Activated CD4-positive, alpha-beta T cell treated with anti-CD3 and anti-CD28 coated beads, Interleukin-2, amount 10 ng/mL, durations not matched to agents 24 days and 14 days (primary cell): ENCODE results near the gene DYNC1LI2. TPM values are rescaled to one million over a fixed set of nuclear protein-coding genes. Genes with fewer than 3 reads are reported as not detected.
A peak's percentile ranks its signal among the peaks of the same experiment; 100 is the strongest.
"Not testable (repeated sequence)": the region's sequence is repeated elsewhere in the genome, so short reads cannot be mapped to it uniquely, and the experiment has no call there.

ENCODE experiments used
- DNase-seq: peaks from one replicate; pipeline ENCODE4 v3.0.0; 2022
- H3K27ac Mint-ChIP-seq: one replicate; pipeline ENCODE4 v1.8.0; 2022; ENCODE audit warnings: mild to moderate bottlenecking, mixed read lengths
- H3K27me3 Mint-ChIP-seq: one replicate; pipeline ENCODE4 v1.8.0; 2022; ENCODE audit warnings: mixed read lengths
- H3K36me3 Mint-ChIP-seq: one replicate; pipeline ENCODE4 v1.8.0; 2022; ENCODE audit warnings: low read depth, mild to moderate bottlenecking, mixed read lengths
- H3K4me1 Mint-ChIP-seq: one replicate; pipeline ENCODE4 v1.8.0; 2021; ENCODE audit warnings: mixed read lengths
- H3K4me3 Mint-ChIP-seq: one replicate; pipeline ENCODE4 v1.8.0; 2022; ENCODE audit warnings: mild to moderate bottlenecking, moderate library complexity, mixed read lengths
- H3K9me3 Mint-ChIP-seq: one replicate; pipeline ENCODE4 v1.8.0; 2021; ENCODE audit warnings: mixed read lengths
- intact Hi-C: fragments of 100-400 bp; cut with micrococcal nuclease; formaldehyde crosslinking; loops from one replicate; pipeline ENCODE4 v1.15.1; 2023
- total RNA-seq: library from RNA; stranded (reverse); gene quantifications from 2 replicates; pipeline ENCODE4 v1.2.3, GENCODE V29; 2022

The DYNC1LI2 gene
- 51.4 and 56.5 TPM in 2 replicates for total RNA-seq

DNA sequence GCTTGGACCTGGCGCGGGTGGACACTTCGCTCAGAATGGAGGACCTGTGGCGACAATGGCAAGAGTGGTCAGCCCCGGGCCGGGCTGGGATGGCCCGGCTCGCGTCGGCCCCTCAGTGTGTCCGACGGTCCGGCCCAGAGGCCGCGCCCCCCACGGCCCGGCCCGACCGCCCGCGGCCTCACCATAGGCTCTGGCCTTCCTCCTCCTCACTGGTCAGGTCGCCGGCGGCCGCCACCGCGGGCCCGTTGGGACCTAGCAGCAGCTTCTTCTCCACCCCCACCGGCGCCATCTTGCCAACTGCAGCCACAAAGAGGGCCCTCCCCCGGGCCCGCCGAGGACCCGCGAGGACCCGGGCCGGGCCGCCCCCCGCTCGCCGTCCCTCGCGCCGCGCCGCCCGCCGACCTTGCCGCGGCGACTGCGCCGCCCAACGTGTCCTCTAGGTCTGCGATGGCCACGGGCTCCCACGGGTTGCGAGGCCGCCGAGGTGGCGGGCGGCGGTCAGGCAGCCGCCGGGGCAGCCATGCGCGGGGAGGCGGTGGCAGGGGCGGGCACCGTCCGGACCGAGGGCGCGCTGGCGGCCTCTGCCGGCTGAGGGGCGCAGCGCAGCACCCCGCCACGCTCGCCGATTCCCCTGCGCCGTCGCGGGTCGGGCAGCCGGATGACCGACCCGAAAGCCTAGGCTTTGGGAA is at the start of gene DYNC1LI2:
DYNC1LI2 (minus strand) TSS at position 307 of the 689 bp plus-strand sequence; CDS start at position 289, 18 bp downstream.
- no peaks in the 10 kb centered on the region for H3K9me3 Mint-ChIP-seq
- peaks cover 23% of the 10 kb centered on the region for H3K36me3 Mint-ChIP-seq
- H3K27ac Mint-ChIP-seq: peak within 1 kb of the TSS; percentile 90
- peak within 1 kb of the TSS; percentile 91 for H3K4me3 Mint-ChIP-seq
- intact Hi-C loops: loop anchor here (2.0 to 10.0 kb wide), 3 partner anchors 55 to 144 kb away; partner anchors contain the start of gene CMTM4
- peaks cover 47% of the 10 kb centered on the region for H3K4me1 Mint-ChIP-seq
- H3K27me3 Mint-ChIP-seq: peaks cover 25% of the 10 kb centered on the region
- peak; percentile 95 for DNase-seq

DNA sequence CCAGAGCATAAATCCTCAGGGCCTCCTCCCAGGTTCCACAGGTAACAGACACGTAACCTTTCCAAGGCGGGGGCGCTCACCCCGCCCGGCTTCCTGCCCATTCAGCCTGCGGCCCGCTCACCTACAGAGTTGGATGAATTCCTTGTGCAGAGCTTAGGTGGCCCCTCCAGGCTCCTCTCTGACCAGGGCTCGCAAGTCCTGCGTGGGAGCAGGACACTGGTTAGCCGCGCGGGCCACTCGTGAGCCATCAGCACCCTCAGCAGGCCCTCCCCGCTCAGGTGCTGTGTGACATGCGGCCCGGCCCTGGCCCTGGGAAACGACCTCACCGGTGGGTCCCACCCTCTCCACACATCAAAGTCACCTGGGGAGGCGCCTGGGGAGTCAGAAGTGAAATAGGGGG is 49.4 kb upstream of the DYNC1LI2 start:
- Mint-ChIP-seq H3K4me3 (no peak overlapping the region), H3K9me3 (no peaks in the 10 kb centered on the region), H3K27me3 (no peaks in the 10 kb centered on the region), H3K4me1 (no peaks in the 10 kb centered on the region), H3K27ac (no peak overlapping the region), H3K36me3 (peaks cover 21% of the 10 kb centered on the region)
- intact Hi-C loops: no loop called here
- peak; percentile 52 for DNase-seq

DNA sequence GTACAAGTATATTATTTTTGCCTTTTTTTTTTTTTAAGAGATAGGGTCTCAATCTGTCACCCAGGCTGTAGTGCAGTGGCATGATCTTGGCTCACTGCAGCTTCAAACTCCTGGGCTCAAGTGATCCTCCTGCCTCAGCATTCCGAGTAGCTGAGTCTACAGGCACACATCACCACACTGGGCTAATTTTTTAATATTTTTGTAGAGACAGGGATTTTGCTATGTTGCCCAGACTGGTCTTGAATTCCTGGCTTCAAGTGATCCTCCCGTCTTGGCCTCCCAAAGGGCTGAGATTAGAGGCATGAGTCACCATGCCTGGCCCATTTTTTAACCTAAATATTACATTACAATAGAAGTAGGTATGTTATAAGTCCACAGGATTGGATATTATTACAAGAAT is 46.8 kb upstream of the DYNC1LI2 start:
- DNase-seq: no peak
- Mint-ChIP-seq H3K27ac (no peak overlapping the region), H3K4me1 (no peaks in the 10 kb centered on the region), H3K9me3 (no peaks in the 10 kb centered on the region), H3K4me3 (no peak overlapping the region), H3K27me3 (no peaks in the 10 kb centered on the region), H3K36me3 (peaks cover 2% of the 10 kb centered on the region)
- intact Hi-C loops: no loop called here

DNA sequence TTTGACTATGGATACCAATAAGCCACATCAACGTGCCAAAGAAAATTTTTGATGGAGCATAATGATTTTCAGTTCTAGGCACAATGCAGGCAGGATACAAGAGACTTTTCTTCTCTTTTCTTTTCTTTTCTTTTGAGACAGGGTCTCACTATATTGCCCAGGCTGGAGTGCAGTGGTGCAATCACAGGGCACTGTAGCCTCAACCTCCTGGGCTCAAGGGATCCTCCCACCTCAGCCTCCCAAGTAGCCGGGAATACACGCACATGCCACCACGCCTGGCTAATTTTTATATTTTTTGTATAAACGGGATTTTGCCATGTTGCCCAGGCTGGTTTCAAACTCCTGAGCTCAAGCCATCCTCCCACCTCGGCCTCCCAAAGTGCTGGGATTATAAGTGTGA is 42.6 kb upstream of the DYNC1LI2 start:
- H3K36me3 Mint-ChIP-seq, H3K4me1 Mint-ChIP-seq, intact Hi-C loops, H3K9me3 Mint-ChIP-seq, H3K27ac Mint-ChIP-seq, H3K4me3 Mint-ChIP-seq, DNase-seq: not testable (repeated sequence)
- H3K27me3 Mint-ChIP-seq: peaks cover 12% of the 10 kb centered on the region

DNA sequence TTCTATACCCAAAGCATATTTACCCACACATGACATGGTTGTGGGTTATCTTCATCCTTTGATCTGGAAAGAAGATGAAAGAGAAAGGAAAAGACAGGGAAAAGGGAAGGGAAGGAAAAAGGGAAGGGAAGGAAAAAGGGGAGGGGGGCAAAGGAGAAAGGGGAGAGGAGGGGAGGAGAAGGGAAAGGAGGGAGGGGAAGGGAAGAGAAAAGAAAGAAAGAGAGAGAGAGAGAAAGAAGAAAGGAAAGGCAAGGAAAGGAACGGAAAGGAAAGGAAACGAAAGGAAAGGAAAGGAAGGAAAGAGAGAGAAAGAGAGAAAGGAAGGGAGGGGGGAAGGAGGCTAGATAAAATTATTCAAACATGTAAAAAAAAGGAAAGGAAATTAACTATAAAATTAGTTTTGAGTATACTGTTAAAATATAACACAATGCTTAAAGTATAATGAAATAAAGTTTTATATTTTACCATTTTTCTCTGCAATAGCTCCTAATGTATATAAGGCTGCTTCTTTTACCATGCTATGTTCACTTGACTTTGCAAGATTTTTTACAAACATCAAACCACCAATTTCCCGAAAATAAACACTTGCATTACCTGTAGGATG is 38.8 kb upstream of the DYNC1LI2 start:
- Mint-ChIP-seq H3K36me3 (no peaks in the 10 kb centered on the region), H3K9me3 (no peaks in the 10 kb centered on the region), H3K4me3 (no peak overlapping the region), H3K27me3 (peaks cover 12% of the 10 kb centered on the region), H3K27ac (no peak overlapping the region), H3K4me1 (no peaks in the 10 kb centered on the region)
- intact Hi-C loops: no loop called here
- no peak for DNase-seq

DNA sequence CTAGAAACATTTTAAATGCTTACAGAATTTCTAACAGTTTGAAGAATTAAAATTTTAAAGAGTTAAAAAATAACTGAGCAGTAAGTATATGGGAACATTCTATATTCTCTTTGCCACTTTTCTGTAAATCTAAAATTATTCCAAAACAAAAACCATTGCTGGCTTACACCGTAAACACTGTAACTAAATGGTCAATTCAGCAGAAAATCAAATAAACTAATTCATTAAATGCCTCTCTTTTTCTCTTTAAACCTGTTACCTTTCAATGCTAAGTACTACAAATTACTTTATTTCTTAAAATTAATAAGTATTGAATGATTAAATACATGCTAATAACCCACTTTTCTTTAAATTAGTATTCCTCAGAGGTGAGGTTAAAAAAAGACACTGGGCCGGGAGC is 36.0 kb upstream of the DYNC1LI2 start:
- no peaks in the 10 kb centered on the region for H3K9me3 Mint-ChIP-seq
- no peaks in the 10 kb centered on the region for H3K36me3 Mint-ChIP-seq
- intact Hi-C loops: no loop called here

DNA sequence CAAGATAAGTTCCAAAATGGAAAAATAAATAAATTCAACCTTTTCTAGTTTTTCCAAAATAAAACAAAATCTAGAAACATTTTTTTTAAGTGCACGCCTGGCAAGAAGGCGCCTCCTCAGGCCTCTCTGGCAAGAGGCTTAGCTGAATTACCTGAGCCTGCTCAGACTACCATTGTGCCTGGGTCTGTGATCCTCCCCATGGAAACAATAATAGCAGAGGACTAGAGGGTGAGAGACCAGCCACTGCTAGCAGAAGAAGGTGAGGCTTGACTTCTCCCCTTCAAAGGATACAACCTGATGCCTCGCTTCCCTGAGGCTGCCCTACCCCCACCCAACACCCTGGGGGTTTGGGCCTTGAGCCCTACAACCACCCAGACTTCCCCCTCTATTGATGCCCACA is 35.1 kb upstream of the DYNC1LI2 start:
- Mint-ChIP-seq H3K4me3 (no peak overlapping the region), H3K27me3 (peaks cover 9% of the 10 kb centered on the region), H3K9me3 (no peaks in the 10 kb centered on the region), H3K4me1 (no peaks in the 10 kb centered on the region), H3K27ac (no peak overlapping the region), H3K36me3 (no peaks in the 10 kb centered on the region)
- no peak for DNase-seq
- intact Hi-C loops: no loop called here

More for the DNA sequence above, 36.0 kb upstream of the DYNC1LI2 start:
- Mint-ChIP-seq H3K4me3 (no peak overlapping the region), H3K27ac (no peak overlapping the region), H3K4me1 (no peaks in the 10 kb centered on the region), H3K27me3 (peaks cover 14% of the 10 kb centered on the region)
- DNase-seq: no peak

DNA sequence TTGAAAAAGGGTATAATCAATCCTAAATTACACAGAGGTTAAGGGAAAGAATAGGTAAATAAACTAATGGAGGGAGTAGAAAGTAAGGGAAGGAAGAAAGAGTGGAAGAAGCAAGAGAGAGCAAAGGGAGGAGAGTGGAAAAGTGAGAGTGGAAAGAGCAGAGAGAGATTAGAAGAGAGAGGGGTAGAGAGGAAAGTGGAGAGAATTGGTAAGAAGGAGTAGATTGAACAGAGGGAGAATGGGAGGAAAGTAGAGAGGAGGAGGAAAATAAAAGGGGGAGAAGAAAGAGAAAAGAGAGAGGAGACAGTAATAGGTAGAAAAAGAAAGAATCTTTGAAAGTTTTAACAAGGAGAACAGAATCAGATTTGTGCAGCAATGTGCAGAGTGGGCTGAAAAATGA is 25.0 kb upstream of the DYNC1LI2 start:
- intact Hi-C loops: no loop called here
- Mint-ChIP-seq H3K9me3 (no peaks in the 10 kb centered on the region), H3K27ac (no peak overlapping the region), H3K4me1 (no peaks in the 10 kb centered on the region), H3K27me3 (no peaks in the 10 kb centered on the region), H3K4me3 (no peak overlapping the region), H3K36me3 (no peaks in the 10 kb centered on the region)
- no peak for DNase-seq

DNA sequence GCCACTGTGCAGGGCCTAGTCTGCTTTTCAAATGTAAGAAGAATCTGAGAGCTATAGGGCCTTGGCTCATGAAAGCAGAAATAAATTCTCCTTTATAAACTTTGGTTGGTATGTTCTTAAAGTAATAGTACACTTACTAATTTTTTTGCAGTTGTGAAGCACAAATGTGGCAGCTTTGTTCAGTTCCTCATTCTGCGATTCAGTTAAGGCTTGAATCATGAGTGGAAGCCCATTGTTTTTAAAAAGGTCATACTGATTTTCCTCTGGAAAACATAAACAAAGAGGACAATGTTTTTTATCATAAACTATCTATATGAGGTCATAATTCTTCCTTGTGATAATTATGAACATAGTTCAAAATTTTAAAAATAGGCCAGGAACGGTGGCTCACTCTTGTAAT is 23.6 kb upstream of the DYNC1LI2 start:
- no peaks in the 10 kb centered on the region for H3K9me3 Mint-ChIP-seq
- intact Hi-C loops: no loop called here
- DNase-seq: no peak

DNA sequence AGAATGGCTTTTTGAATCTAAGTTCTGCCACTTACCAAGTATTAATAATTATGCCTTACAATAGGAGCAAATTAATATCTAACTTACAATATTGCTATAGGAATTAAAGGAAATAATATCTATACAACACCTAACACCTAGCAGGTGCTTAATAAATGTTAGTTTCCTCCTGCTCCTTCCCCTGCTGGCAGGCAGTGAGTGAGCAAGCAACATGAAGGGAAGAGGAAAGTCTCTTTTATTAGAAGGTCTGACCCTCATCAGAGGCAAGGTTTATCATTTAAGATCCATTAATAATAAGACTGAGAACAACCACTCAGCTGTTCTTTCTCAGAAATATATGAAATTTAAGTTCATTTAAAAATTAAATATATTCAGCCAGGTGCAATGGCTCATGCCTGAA is 6.7 kb upstream of the DYNC1LI2 start:
- peaks cover 28% of the 10 kb centered on the region for H3K27me3 Mint-ChIP-seq
- intact Hi-C loops: loop anchor here (10.0 kb wide), 1 partner anchor 107 kb away; no protein-coding TSS in a partner anchor
- no peak overlapping the region for H3K4me3 Mint-ChIP-seq
- no peak overlapping the region for H3K27ac Mint-ChIP-seq
- no peaks in the 10 kb centered on the region for H3K4me1 Mint-ChIP-seq
- H3K9me3 Mint-ChIP-seq: no peaks in the 10 kb centered on the region
- no peaks in the 10 kb centered on the region for H3K36me3 Mint-ChIP-seq
- no peak for DNase-seq

More for the DNA sequence above, 23.6 kb upstream of the DYNC1LI2 start:
- H3K4me1 Mint-ChIP-seq: no peaks in the 10 kb centered on the region
- peaks cover under 1% of the 10 kb centered on the region for H3K27me3 Mint-ChIP-seq
- H3K36me3 Mint-ChIP-seq: no peaks in the 10 kb centered on the region
- no peak overlapping the region for H3K27ac Mint-ChIP-seq
- no peak overlapping the region for H3K4me3 Mint-ChIP-seq

DNA sequence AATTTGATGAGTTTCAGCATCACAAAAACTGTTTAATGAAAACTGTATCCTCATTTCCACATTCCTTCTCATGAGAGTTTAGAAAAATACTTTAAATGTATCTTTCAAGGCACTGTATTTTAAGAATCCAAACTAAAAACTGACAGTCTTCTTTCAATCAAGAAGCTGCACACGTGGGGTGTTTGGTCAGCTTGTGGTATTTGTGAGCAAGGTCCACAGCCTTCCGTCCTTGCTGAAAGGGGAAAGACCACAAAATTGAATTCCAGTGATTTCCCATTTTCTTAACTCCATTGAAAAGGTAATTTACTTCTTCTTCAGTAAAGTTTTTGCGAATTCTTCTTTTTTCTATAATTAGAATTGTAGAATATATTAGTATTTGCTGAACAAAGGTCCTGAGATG is 3.4 kb upstream of the DYNC1LI2 start:
- Mint-ChIP-seq H3K9me3 (no peaks in the 10 kb centered on the region), H3K4me3 (no peak overlapping the region), H3K27ac (no peak overlapping the region), H3K4me1 (peaks cover 20% of the 10 kb centered on the region), H3K27me3 (peaks cover 33% of the 10 kb centered on the region), H3K36me3 (peaks cover 4% of the 10 kb centered on the region)
- intact Hi-C loops: loop anchor here (5.0 to 10.0 kb wide), 2 partner anchors 110 to 148 kb away; no protein-coding TSS in a partner anchor
- no peak for DNase-seq

DNA sequence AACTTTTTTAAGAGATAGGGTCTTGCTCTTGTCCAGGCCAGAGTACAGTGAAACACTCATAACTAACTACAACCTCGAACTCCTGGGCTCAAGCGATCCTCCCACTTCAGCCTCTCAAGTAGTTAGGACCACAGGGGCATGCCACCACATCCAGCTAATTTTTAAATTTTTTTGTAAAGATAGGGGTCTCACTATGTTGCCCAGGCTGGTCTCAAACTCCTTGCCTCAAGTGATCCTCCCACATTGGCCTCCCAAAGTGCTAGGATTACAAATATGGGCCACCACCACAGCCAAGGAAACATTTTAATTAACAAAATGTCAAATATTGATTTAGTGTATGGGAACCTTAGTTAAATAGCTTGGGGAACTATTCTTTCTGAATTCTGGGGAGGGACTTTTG is 2.8 kb upstream of the DYNC1LI2 start:
- H3K36me3 Mint-ChIP-seq: peaks cover 6% of the 10 kb centered on the region
- H3K27me3 Mint-ChIP-seq: peaks cover 32% of the 10 kb centered on the region
- DNase-seq: no peak
- no peak overlapping the region for H3K4me3 Mint-ChIP-seq
- H3K9me3 Mint-ChIP-seq: no peaks in the 10 kb centered on the region
- intact Hi-C loops: loop anchor here (5.0 to 10.0 kb wide), 2 partner anchors 111 to 147 kb away; no protein-coding TSS in a partner anchor
- H3K4me1 Mint-ChIP-seq: peaks cover 26% of the 10 kb centered on the region
- no peak overlapping the region for H3K27ac Mint-ChIP-seq

DNA sequence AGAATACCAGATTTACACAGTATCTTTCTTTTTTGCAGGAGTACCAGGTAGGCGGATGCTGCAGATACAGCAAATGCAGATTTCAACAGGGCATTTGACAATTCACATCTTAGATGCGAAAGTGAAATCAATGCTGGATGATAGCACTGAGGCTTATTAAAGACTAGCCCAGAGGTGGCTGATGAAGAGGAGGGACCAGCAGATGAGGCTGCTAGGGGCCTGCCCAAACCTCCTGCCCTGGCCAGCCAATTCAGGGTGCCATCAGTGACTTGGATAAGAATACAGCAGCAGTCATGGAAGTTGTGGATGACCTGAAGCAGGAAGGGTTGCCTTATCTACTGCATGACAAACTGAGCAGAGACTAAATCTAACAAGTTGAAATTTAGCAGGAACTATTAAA is 1.5 kb upstream of the DYNC1LI2 start:
- no peak overlapping the region for H3K27ac Mint-ChIP-seq

DNA sequence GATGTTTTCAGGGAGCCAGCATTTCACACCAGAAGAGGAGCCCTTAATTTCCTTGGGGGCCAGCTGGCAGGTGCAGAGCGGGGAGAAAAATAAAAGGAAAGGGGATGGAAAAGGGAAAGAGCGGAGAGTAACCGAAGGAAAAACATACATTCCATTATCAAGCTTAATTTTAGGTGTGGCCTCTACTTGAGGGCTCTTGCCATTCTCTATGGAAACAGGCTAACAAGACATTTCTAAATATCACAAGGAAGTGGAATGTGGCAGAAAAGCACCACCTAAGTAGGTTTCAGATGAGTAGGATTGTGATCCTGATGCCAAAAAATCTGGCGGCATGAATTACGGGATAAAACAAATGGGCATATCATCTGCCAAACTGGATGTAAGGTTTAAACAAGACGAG is 970 bp upstream of the DYNC1LI2 start:
- H3K4me3 Mint-ChIP-seq: peak overlapping the region; percentile 91
- no peaks in the 10 kb centered on the region for H3K9me3 Mint-ChIP-seq
- peak overlapping the region; percentile 84 for H3K27ac Mint-ChIP-seq
- peaks cover 19% of the 10 kb centered on the region for H3K36me3 Mint-ChIP-seq
- peaks cover 39% of the 10 kb centered on the region for H3K4me1 Mint-ChIP-seq
- peaks cover 29% of the 10 kb centered on the region for H3K27me3 Mint-ChIP-seq
- intact Hi-C loops: loop anchor here (5.0 to 10.0 kb wide), 2 partner anchors 112 to 145 kb away; no protein-coding TSS in a partner anchor
- DNase-seq: no peak

More for the DNA sequence above, 1.5 kb upstream of the DYNC1LI2 start:
- Mint-ChIP-seq H3K27me3 (peaks cover 29% of the 10 kb centered on the region), H3K36me3 (peaks cover 15% of the 10 kb centered on the region), H3K9me3 (no peaks in the 10 kb centered on the region), H3K4me3 (no peak overlapping the region), H3K4me1 (peaks cover 35% of the 10 kb centered on the region)
- intact Hi-C loops: loop anchor here (5.0 to 10.0 kb wide), 2 partner anchors 112 to 146 kb away; no protein-coding TSS in a partner anchor
- DNase-seq: no peak
